Activated CD8-positive, alpha-beta memory T cell treated with anti-CD3 and anti-CD28 coated beads for 36 hours (primary cell): ENCODE results near the gene HHATL. TPM values are rescaled to one million over a fixed set of nuclear protein-coding genes. Genes with fewer than 3 reads are reported as not detected.
"Not testable (repeated sequence)": the region's sequence is repeated elsewhere in the genome, so short reads cannot be mapped to it uniquely, and the experiment has no call there.

ENCODE experiments used
- CTCF ChIA-PET: fragments of 350-600 bp; sonication (Branson Sonifier 250); formaldehyde crosslinking; loops from one replicate; lab custom pipeline; 2021; ENCODE audit warnings: antibody characterized with exemption; lab: Charles Lee
- POLR2A ChIA-PET: fragments of 350-600 bp; sonication (Branson Sonifier 250); formaldehyde crosslinking; loops from one replicate; lab custom pipeline; 2021; ENCODE audit warnings: antibody characterized with exemption; lab: Charles Lee
- total RNA-seq, 2 experiments: library from RNA; stranded (reverse); gene quantifications; one replicate each; pipeline ENCODE4 v1.2.3, GENCODE V29; 2021

HHATL gene
- total RNA-seq, 2 experiments from 2014 or later, result not detected

GRCh38 chr3:42735615-42736014 lies 33.0 kb upstream of the HHATL start:
- CTCF ChIA-PET, result no interaction called here
- POLR2A ChIA-PET, result no interaction called here

DNA sequence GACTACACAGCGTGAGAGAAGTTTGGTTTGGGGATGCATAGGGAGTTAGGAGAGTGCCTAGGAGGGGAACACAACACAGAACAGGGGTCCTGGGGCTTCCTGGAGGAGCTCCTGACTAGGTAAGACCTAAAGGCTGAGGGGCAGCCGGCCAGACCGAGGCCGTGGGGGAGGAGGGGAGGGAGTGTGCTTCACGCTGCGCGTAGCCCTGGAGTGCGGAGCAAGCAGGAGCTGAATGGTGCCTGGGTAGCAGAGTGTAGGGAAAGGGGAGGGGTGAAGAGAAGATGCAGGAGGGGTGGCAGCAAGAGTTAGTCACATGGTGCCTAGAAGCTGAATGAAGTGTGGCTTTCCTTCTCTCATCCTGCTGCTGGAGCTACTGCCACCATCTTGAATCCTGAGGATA lies 32.4 kb upstream of the HHATL start:
- ChIA-PET POLR2A (no interaction called here), CTCF (no interaction called here)

DNA sequence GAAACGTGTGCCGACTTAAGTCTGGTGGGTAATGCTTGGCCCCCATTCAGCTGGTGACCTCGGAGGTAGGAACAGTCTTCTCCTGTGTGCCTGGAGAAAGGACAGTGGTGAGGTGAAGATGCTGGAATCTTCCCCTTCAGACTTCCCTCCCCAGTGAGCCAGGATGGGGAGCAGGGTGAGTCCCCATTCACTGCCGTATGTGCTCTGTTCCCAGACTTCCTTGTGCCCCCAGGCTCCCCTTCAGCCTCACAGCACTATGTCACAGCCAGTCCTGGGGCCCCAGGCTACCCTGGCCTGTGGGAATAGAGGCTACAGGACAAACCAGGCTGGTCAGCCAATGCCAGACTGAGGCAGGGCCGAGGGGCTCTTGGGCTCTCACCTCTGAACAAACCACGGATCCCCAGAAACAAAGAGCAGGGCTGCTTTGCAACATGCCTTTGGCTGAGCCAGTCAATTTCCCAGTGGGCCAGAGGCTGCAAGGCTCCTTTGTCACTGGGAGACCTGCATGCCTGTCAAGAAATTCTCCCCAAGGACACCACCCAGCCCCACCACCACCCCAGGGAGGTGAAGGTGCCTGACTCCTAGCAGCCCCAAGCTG lies 31.8 kb upstream of the HHATL start:
- ChIA-PET CTCF (no interaction called here), POLR2A (no interaction called here)

DNA sequence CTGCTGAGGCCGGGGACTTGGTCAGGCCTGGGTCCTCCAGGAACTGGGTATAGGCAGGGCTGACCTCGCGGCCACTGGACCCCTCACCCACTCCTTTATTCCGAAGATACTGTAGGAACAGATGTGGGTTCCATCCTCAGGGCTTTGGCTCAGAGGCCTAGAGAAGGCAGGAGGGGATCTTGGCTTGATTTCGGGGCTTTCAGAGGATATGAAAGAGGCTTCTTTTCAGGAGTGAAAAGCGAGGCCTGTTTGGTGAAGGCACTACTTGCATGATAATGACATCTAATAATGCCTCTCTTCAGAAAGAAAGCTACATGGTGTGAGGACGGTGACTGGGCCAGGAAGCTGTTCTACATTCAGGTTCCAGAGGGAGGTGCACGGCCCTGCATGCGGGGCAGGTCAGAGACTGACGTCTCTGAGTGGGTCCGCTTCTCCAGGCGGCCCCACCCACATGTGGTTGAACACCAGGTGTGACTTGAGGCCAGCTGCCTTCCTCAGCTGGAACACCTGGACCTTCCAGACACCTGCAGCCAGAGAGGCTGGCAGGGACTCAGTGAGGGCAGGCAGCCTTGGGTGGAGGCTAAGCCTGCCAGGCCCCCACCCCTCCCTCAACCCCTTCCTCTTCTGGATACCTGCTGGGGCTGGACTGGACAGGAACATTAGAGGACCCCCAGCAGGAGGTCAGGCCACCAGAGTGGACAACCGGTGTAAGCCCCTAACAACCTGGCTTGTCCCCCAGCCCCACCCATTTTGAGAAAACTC lies 31.1 kb upstream of the HHATL start:
- CTCF ChIA-PET, result no interaction called here
- POLR2A ChIA-PET, result no interaction called here

- ChIA-PET POLR2A (no interaction called here), CTCF (no interaction called here)
Measured at GRCh38 chr3:42732829-42733459, 30.3 kb upstream of the HHATL start.

- ChIA-PET CTCF (no interaction called here), POLR2A (interaction anchor here (0.5 kb wide), 1 partner anchor 56 kb away, joined by 3 read pairs; no protein-coding TSS in a partner anchor)
Measured at GRCh38 chr3:42732196-42732828, 29.7 kb upstream of the HHATL start.

- ChIA-PET CTCF (no interaction called here), POLR2A (interaction anchor here (0.5 kb wide), 1 partner anchor 57 kb away, joined by 3 read pairs; no protein-coding TSS in a partner anchor)
Measured at GRCh38 chr3:42731476-42732195, 29.0 kb upstream of the HHATL start.

DNA sequence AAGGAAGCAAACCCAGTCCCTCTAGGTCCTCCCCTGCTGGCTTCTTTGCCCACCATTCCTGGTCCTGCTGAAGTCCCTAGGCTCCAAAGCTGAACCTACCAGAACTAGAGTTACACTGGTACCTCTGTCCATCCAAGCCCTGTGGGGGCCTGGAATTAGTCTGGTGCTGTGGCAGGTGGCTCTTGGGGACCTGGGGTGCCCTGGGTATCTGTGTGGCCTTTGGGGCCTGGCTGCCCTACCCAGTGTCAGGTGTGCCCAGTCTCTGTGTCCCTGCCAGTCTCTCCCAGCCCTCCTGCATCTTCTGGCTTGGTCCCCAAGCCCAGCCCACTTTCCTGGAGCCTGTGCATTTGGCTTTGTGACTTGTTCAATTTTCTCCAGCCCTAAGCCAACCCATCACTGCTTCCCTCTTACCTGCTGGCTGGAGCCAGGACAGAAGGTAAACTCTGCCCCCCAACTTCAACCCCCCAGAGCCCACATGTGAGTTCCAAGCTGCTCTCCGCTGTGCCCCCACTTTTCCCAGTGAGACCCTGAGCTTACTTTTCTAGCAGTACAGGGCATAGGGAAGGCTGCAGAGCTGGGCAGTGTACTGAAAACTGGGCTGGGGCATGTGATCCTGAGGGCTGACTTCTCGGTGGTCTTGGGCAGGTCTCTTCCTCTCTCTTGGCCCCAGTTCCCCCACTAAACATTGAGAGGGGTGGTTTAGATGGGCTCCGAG lies 28.3 kb upstream of the HHATL start:
- ChIA-PET CTCF (no interaction called here), POLR2A (no interaction called here)

DNA sequence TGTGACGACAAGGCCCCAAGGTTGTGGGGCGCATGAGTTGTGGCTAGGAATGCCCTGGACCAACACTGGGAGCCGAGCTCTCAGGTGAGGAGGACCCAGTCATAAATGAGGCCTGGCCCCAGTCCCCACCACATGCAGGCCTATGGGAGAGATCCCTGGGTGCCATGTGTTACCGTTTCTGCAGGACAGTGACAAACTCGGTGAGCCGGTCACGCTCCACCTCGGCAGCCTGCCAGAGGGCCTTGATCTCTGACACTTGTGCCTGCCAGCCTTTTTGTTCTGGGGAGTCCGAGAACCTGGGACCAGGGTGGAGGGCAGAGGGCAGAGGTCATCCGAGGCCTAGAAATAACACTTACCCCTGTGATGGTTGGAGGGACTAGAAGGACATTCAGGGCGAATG lies 27.7 kb upstream of the HHATL start:
- ChIA-PET CTCF (no interaction called here), POLR2A (no interaction called here)

DNA sequence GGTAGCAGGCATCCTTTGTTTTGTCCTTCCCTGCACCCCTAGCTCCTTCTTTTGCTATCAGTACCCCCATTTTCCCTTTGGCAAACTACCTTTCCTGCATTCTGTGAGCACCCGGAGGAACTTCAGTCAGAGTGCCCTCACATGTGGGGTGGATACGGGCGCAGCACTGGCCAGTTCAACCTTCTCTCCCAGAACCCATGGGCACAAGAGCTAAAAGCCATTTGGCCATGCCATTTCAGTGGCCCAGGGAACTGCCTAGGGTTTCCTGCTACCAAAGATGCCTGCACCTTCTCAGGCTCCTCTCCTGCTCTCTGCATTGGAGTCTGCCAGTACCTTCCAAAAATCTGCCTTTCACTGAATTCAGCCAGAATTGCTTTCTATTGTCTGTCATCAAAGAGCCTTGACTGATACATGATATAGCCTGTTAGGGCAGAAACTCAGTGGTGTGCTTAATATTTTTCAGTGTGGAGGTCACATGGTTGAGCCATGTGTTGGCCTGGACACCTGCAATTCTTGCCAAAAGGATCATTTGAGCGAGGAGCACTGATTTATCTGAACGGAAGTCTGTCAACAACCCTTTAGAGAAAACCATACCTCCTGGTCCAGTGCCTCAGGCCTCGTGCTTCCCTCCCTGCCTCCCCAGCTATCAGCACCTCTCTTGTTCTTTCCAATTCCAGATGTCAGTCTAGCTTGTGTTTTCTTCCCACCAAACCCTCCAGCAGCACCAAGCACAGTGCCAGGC lies 27.0 kb upstream of the HHATL start:
- CTCF ChIA-PET, result no interaction called here
- POLR2A ChIA-PET, result interaction anchor here (0.6 kb wide), 1 partner anchor 120 kb away, joined by 4 read pairs; no protein-coding TSS in a partner anchor

DNA sequence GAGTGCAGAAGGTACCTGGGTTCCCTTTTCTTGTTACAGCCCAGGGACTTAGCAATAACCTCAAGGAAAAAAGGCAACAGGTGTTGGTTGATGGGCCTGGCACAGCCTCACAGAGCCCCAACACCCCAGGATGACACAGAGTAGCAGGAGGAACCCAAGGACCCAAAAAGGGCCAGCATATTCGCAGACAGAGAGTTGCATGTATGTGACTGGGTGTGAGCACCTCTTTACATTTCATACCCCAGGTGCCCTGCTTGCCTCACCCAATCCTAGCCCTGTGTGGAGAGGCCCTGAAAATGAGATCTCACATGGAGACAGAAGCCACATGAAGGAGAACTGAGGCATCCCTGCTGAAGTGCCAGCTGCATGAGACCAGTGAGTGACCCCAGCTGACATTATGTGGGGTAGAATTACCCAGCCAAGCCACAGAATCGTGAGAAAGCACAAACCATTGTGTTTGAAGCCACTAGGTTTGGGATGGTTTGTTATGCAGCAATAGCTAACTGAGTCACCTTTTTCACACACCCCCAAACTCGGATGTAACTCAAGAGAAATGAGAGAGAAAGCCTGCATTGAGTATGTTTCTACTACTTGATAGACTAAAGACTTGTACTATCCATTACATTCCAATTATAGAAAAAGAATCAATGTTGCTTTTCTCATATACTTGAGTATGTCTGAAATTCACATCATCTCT lies 26.2 kb upstream of the HHATL start:
- CTCF ChIA-PET, result no interaction called here
- POLR2A ChIA-PET, result interaction anchor here (0.6 kb wide), 1 partner anchor 119 kb away, joined by 4 read pairs; no protein-coding TSS in a partner anchor

- CTCF ChIA-PET, result no interaction called here
Measured at GRCh38 chr3:42728056-42728455, 25.5 kb upstream of the HHATL start.

GRCh38 chr3:42725454-42725853 lies 22.9 kb upstream of the HHATL start:
- POLR2A ChIA-PET, result no interaction called here
- CTCF ChIA-PET, result no interaction called here

More at GRCh38 chr3:42728056-42728455, 25.5 kb upstream of the HHATL start:
- POLR2A ChIA-PET, result no interaction called here

DNA sequence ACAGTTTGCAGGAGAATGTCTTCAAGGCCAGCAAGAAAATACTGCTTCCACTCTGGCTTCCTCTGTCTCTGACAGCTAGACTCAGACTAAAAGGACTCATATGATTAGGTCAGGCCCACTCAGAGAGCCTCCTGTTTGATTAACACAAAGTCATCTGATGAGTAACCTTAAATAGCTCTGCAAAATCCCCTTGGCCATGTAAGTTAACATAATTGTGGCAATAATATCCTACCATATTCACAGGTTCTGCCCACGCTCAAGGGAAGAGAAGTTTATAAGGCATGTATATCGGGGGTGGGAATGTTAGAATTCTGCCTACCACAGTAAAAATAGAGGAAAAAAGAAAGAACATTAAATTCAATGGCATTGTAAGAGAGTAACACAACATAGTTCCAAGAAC lies 20.6 kb upstream of the HHATL start:
- ChIA-PET POLR2A (no interaction called here), CTCF (no interaction called here)

GRCh38 chr3:42722442-42722841 lies 19.8 kb upstream of the HHATL start:
- POLR2A ChIA-PET, result not testable (repeated sequence)
- CTCF ChIA-PET, result interaction anchor here (0.6 kb wide), 1 partner anchor 407 kb away, joined by 3 read pairs; no protein-coding TSS in a partner anchor

DNA sequence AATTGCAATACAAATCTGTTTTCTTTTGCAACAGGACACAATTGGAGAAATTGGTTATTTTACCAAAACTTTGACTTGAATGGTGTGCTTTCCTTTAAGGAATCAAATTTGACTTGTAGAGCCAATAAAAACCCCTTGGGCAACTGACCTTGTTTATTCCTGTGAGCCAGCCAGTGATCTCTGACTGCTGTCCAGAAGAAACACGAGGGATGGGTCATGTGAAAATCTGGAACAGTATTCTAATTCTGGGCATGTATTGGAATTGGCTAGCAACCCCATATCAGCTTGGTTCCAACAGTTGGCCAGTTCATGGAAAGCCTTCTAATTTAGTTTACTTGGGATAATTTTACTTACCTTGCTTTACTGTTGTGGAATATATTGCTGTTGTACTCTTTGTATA lies 19.1 kb upstream of the HHATL start:
- CTCF ChIA-PET, result no interaction called here
- POLR2A ChIA-PET, result no interaction called here

GRCh38 chr3:42720126-42720525 lies 17.5 kb upstream of the HHATL start:
- POLR2A ChIA-PET, result no interaction called here
- CTCF ChIA-PET, result no interaction called here
